ENCODE measurements around the gene IL15RA. TPM values are rescaled to one million over a fixed set of nuclear protein-coding genes. Genes with fewer than 3 reads are reported as not detected.
"Not testable (repeated sequence)": the region's sequence is repeated elsewhere in the genome, so short reads cannot be mapped to it uniquely, and the experiment has no call there.

Gene IL15RA
- total RNA-seq, 2 donors from 2014 or later = 56.7 to 125 TPM

GRCh38 chr10:5947471-5948207, 29.7 kb downstream of the IL15RA start:
- Mint-ChIP-seq H3K4me1 (ENCODE audit: low read depth in 2 of 2) (peaks cover 7 to 12% of the 10 kb centered on the region in 2 donors), H3K36me3 (no peaks in the 10 kb centered on the region), H3K4me3 (no peak overlapping the region), H3K27ac (no peak overlapping the region), H3K27me3 (no peaks in the 10 kb centered on the region), H3K9me3 (no peaks in the 10 kb centered on the region)
- ATAC-seq (no peak), DNase-seq (ENCODE audit: low spot score) (peak; percentile 5)

DNA sequence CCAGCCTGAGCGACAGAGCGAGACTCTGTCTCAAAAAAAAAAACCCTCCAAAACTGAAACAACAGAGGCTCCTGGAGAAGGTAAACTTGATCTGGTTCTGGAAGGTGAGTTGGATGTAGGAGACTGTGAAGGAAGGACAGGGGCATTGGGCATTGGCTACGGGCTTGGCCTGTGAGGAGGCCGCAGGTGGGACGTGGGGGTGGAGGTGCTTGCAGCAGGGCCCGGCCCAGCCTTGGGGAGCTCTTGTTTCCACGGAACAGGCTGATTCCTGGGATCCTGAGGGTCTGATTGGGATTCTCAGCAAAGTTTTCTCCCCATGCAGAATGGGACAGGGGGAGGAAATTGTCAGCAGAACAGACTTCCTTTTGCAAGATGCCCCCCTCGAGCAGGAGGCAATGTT, 30.6 kb downstream of the IL15RA start:
- peak overlapping the region in 1 of 2 donors; percentile 42 for H3K27ac Mint-ChIP-seq
- H3K4me1 Mint-ChIP-seq (ENCODE audit: low read depth in 2 of 2) = peaks cover 9 to 12% of the 10 kb centered on the region in 2 donors
- H3K27me3 Mint-ChIP-seq = no peaks in the 10 kb centered on the region
- H3K4me3 Mint-ChIP-seq = no peak overlapping the region
- no peaks in the 10 kb centered on the region for H3K36me3 Mint-ChIP-seq
- ATAC-seq (no peak), DNase-seq (ENCODE audit: low spot score) (peak; percentile 57)
- no peaks in the 10 kb centered on the region for H3K9me3 Mint-ChIP-seq

DNA sequence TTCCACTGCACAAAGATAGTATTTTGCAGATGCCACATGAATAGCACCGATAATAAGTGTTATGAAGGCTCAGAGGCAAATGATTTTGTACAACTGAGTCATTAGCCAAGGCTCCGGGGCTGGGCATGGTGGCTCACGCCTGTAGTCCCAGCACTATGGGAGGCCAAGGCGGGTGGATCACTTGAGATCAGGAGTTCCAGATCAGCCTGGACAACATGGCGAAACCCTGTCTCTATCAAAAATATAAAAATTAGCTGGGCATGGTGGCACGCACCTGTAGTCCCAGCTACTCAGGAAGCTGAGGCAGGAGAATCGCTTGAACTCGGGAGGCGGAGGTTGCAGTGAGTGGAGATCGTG, 30.9 kb downstream of the IL15RA start:
- not testable (repeated sequence) for H3K36me3 Mint-ChIP-seq; H3K9me3 Mint-ChIP-seq; H3K27me3 Mint-ChIP-seq; DNase-seq (ENCODE audit: low spot score); ATAC-seq; H3K4me3 Mint-ChIP-seq
- Mint-ChIP-seq H3K27ac (peak overlapping the region in 1 of 2 donors; percentile 42), H3K4me1 (ENCODE audit: low read depth in 2 of 2) (peaks cover 9 to 12% of the 10 kb centered on the region in 2 donors)

- Mint-ChIP-seq H3K27me3 (no peaks in the 10 kb centered on the region), H3K4me3 (peak overlapping the region; percentile 65), H3K4me1 (ENCODE audit: low read depth in 2 of 2) (peaks cover 9 to 12% of the 10 kb centered on the region in 2 donors), H3K36me3 (no peaks in the 10 kb centered on the region), H3K9me3 (no peaks in the 10 kb centered on the region), H3K27ac (peak overlapping the region; percentile 42 to 51)
- ATAC-seq (peak in 1 of 2 donors; percentile 61), DNase-seq (ENCODE audit: low spot score) (peak; percentile 60)
These were observed 31.6 kb downstream of the IL15RA start for GRCh38 chr10:5945561-5946418.

DNA sequence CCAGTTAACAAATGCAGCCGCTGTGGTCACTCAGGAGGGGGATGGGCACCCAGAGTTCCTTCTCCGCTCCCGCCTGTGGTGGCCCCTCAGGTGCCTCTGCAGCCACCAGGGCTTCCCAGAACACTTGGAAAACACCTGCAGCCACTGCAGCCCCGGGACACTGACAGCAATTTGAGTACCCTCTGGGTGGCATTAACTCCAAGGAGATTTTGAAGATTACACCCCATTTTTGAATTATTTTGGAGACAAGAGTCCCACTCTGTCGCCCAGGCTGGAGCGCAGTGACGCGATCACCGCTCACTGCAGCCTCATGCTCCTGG, 32.2 kb downstream of the IL15RA start:
- no peak for ATAC-seq
- H3K27me3 Mint-ChIP-seq = no peaks in the 10 kb centered on the region
- H3K9me3 Mint-ChIP-seq = no peaks in the 10 kb centered on the region
- H3K4me1 Mint-ChIP-seq (ENCODE audit: low read depth in 2 of 2) = peaks cover 9 to 12% of the 10 kb centered on the region in 2 donors
- DNase-seq (ENCODE audit: low spot score) = peak; percentile 18
- H3K27ac Mint-ChIP-seq = peak overlapping the region in 1 of 2 donors; percentile 42
- no peak overlapping the region for H3K4me3 Mint-ChIP-seq
- H3K36me3 Mint-ChIP-seq = no peaks in the 10 kb centered on the region

DNA sequence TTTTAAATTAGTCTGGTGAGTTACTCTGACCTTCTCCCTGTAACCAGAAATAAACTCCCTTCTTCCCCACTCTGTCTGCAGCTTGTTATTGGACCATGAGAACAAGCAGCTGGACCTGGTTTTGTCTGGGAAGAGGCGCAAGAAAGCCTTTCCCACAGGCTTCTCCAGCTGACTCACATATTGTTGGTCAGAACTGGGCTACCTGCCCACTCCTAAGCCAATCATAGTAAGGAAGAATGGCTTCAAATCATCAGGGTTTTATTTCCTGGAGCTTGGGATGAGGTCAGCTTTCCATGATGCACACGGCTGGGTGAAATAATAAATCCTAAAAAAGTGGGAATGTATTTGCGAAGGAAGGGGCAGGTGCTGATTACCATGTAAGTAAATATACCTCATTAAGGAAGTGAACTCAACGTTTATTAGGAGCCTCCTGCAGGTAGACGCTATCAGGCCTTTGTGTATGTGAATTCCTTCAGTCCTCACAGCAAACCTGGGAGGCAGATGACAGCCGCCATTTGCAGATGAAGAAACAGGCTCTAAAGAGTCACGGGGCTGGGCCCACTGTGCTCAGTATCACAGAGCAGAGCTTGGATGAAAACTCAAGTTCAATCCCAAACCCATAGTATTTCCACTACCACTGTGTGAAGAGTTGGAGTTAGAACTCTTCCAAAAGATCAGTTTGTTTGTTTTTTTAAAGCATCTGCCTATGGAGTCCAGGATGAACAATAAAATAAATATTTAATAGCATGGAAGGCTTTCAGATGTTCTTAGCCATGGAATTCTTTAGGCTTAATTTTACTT, 32.8 kb downstream of the IL15RA start:
- ATAC-seq = no peak
- peak overlapping the region in 1 of 2 donors; percentile 42 for H3K27ac Mint-ChIP-seq
- H3K4me3 Mint-ChIP-seq = no peak overlapping the region
- H3K27me3 Mint-ChIP-seq = no peaks in the 10 kb centered on the region
- DNase-seq (ENCODE audit: low spot score) = peak; percentile 16
- peaks cover 9 to 12% of the 10 kb centered on the region in 2 donors for H3K4me1 Mint-ChIP-seq (ENCODE audit: low read depth in 2 of 2)
- no peaks in the 10 kb centered on the region for H3K36me3 Mint-ChIP-seq
- H3K9me3 Mint-ChIP-seq = no peaks in the 10 kb centered on the region

DNA sequence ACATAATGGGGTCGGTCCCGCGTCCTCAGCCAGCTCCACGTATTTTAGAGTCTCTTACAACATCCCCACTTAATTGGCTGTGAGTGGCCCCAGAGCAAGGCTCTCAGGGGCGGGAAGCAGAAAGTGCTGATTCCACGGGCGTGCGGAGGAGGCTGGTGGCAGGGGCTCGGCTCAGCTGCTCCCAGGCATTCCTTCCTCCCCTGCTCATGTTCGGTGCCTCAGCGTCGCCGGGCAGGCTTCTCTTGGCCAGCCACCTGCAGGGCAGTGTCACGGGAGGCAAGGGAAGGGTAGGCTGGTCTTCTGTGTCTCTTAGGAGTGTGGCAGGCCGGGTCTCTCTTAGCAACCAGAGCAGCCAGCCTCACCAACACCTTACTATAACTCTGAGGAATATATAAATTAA, 33.8 kb downstream of the IL15RA start:
- Mint-ChIP-seq H3K27ac (peak overlapping the region in 1 of 2 donors; percentile 10), H3K27me3 (no peaks in the 10 kb centered on the region), H3K9me3 (no peaks in the 10 kb centered on the region), H3K4me1 (ENCODE audit: low read depth in 2 of 2) (peaks cover 9 to 12% of the 10 kb centered on the region in 2 donors), H3K36me3 (peaks cover 4% of the 10 kb centered on the region), H3K4me3 (no peak overlapping the region)
- DNase-seq (ENCODE audit: low spot score) = peak; percentile 50
- ATAC-seq = no peak

GRCh38 chr10:5942474-5942873, 34.9 kb downstream of the IL15RA start:
- no peak overlapping the region for H3K4me3 Mint-ChIP-seq
- DNase-seq (ENCODE audit: low spot score) = peak; percentile 53
- peaks cover 9 to 12% of the 10 kb centered on the region in 2 donors for H3K4me1 Mint-ChIP-seq (ENCODE audit: low read depth in 2 of 2)
- no peak for ATAC-seq
- H3K9me3 Mint-ChIP-seq = no peaks in the 10 kb centered on the region
- H3K27ac Mint-ChIP-seq = no peak overlapping the region
- peaks cover 15% of the 10 kb centered on the region for H3K36me3 Mint-ChIP-seq
- no peaks in the 10 kb centered on the region for H3K27me3 Mint-ChIP-seq

GRCh38 chr10:5942001-5942400, 35.3 kb downstream of the IL15RA start:
- H3K27ac Mint-ChIP-seq = no peak overlapping the region
- no peak for ATAC-seq
- peaks cover 15% of the 10 kb centered on the region for H3K36me3 Mint-ChIP-seq
- H3K4me3 Mint-ChIP-seq = no peak overlapping the region
- H3K27me3 Mint-ChIP-seq = no peaks in the 10 kb centered on the region
- peak; percentile 44 for DNase-seq (ENCODE audit: low spot score)
- peaks cover 9 to 12% of the 10 kb centered on the region in 2 donors for H3K4me1 Mint-ChIP-seq (ENCODE audit: low read depth in 2 of 2)
- H3K9me3 Mint-ChIP-seq = no peaks in the 10 kb centered on the region

DNA sequence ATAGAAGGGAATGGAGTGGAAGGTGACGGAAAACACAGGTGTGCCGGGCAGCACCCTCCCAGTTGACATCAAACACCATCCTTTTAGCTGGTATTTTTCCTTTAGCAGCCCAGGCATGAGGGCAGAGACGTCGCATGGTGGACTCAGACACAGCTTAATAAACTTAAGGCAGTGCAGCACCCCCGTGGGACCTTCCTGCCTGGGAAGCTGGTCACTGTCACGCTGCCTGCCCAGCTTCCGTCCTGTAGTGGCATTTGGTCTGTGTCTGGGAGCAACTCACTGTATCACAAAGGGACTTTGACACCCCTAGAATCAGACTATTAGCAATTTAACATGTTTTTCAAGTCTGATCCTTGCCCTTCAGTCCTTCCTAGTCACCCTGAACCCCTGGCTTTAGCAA, 35.8 kb downstream of the IL15RA start:
- Mint-ChIP-seq H3K27me3 (no peaks in the 10 kb centered on the region), H3K4me3 (no peak overlapping the region), H3K4me1 (ENCODE audit: low read depth in 2 of 2) (peaks cover 9 to 12% of the 10 kb centered on the region in 2 donors), H3K9me3 (no peaks in the 10 kb centered on the region), H3K27ac (no peak overlapping the region), H3K36me3 (peaks cover 15% of the 10 kb centered on the region)
- no peak for ATAC-seq
- no peak for DNase-seq (ENCODE audit: low spot score)

GRCh38 chr10:5940807-5941218, 36.5 kb downstream of the IL15RA start:
- Mint-ChIP-seq H3K4me1 (ENCODE audit: low read depth in 2 of 2) (peaks cover 5 to 8% of the 10 kb centered on the region in 2 donors), H3K9me3 (no peaks in the 10 kb centered on the region), H3K36me3 (peaks cover 15% of the 10 kb centered on the region), H3K27ac (no peak overlapping the region), H3K4me3 (no peak overlapping the region), H3K27me3 (no peaks in the 10 kb centered on the region)
- ATAC-seq = no peak
- DNase-seq (ENCODE audit: low spot score) = no peak

GRCh38 chr10:5938291-5938690, 39.1 kb downstream of the IL15RA start:
- no peaks in the 10 kb centered on the region for H3K9me3 Mint-ChIP-seq
- peaks cover 0 to 2% of the 10 kb centered on the region in 2 donors for H3K4me1 Mint-ChIP-seq (ENCODE audit: low read depth in 2 of 2)
- ATAC-seq = no peak
- H3K4me3 Mint-ChIP-seq = no peak overlapping the region
- H3K27me3 Mint-ChIP-seq = no peaks in the 10 kb centered on the region
- no peak overlapping the region for H3K27ac Mint-ChIP-seq
- H3K36me3 Mint-ChIP-seq = peaks cover 15% of the 10 kb centered on the region
- no peak for DNase-seq (ENCODE audit: low spot score)

GRCh38 chr10:5937016-5937415, 40.3 kb downstream of the IL15RA start:
- ATAC-seq (peak in 1 of 2 donors; percentile 25), DNase-seq (ENCODE audit: low spot score) (no peak)
- Mint-ChIP-seq H3K27ac (no peak overlapping the region), H3K9me3 (no peaks in the 10 kb centered on the region), H3K4me3 (no peak overlapping the region), H3K27me3 (no peaks in the 10 kb centered on the region), H3K4me1 (ENCODE audit: low read depth in 2 of 2) (peaks cover 0 to 2% of the 10 kb centered on the region in 2 donors), H3K36me3 (peaks cover 19% of the 10 kb centered on the region)

Measured in natural killer cell treated with Interleukin-12 subunit alpha and Interleukin-12 subunit beta and Interleukin-15 and Interleukin-18, amount 100 ng/mL, for 72 hours (primary cell).